ENCODE data around the gene PRR13. TPM values are rescaled to one million over a fixed set of nuclear protein-coding genes. Genes with fewer than 3 reads are reported as not detected.
"Not testable (repeated sequence)": the region's sequence is repeated elsewhere in the genome, so short reads cannot be mapped to it uniquely, and the experiment has no call there.

Gene PRR13, protein sequence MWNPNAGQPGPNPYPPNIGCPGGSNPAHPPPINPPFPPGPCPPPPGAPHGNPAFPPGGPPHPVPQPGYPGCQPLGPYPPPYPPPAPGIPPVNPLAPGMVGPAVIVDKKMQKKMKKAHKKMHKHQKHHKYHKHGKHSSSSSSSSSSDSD
- total RNA-seq, result 100 to 1,000 TPM; 447 to 662 TPM
- long read RNA-seq, transcript PRR13-209 (4 exons, 625 nt), result minor isoform, 16 of 140 reads
- long read RNA-seq, transcript PRR13-202 (4 exons, 1,229 nt), result major isoform, 89 of 140 reads
- long read RNA-seq, partial matches to known transcripts, result 20 of 140 reads
- long read RNA-seq, other reads (novel, unspliced or antisense), result 7 of 140 reads

- peak; percentile 99 to 100 for DNase-seq
- ATAC-seq, result peak; percentile 84
- intact Hi-C loops (cut with DNase I, micrococcal nuclease), result no loop called here
These were observed at the start of gene PRR13 for GRCh38 chr12:53441040-53441833. Gene PRR13 (plus strand): TSS chr12:53441734. CDS start chr12:53442715, 981 bp downstream.

- ATAC-seq (no peak), DNase-seq (no peak)
- intact Hi-C loops (cut with DNase I, micrococcal nuclease), result no loop called here
These were observed 41.6 kb upstream of the PRR13 start for GRCh38 chr12:53399896-53400295.

GRCh38 chr12:53402351-53402750, 39.2 kb upstream of the PRR13 start:
- intact Hi-C loops (cut with DNase I, micrococcal nuclease); DNase-seq; ATAC-seq: not testable (repeated sequence)

GRCh38 chr12:53402871-53403270, 38.7 kb upstream of the PRR13 start:
- DNase-seq (no peak), ATAC-seq (no peak)
- intact Hi-C loops (cut with DNase I, micrococcal nuclease), result no loop called here

DNA sequence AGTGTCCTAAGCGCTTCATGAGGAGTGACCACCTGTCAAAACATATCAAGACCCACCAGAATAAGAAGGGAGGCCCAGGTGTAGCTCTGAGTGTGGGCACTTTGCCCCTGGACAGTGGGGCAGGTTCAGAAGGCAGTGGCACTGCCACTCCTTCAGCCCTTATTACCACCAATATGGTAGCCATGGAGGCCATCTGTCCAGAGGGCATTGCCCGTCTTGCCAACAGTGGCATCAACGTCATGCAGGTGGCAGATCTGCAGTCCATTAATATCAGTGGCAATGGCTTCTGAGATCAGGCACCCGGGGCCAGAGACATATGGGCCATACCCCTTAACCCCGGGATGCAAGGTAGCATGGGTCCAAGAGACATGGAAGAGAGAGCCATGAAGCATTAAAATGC, 30.6 kb upstream of the PRR13 start:
- ATAC-seq, result no peak
- no peak for DNase-seq
- intact Hi-C loops (cut with DNase I, micrococcal nuclease), result no loop called here

GRCh38 chr12:53413485-53414204, 27.9 kb upstream of the PRR13 start:
- ATAC-seq, result no peak
- no peak for DNase-seq
- intact Hi-C loops (cut with DNase I, micrococcal nuclease), result no loop called here

GRCh38 chr12:53414756-53415417, 26.6 kb upstream of the PRR13 start:
- no peak for DNase-seq
- ATAC-seq, result no peak
- intact Hi-C loops (cut with DNase I, micrococcal nuclease), result no loop called here

DNA sequence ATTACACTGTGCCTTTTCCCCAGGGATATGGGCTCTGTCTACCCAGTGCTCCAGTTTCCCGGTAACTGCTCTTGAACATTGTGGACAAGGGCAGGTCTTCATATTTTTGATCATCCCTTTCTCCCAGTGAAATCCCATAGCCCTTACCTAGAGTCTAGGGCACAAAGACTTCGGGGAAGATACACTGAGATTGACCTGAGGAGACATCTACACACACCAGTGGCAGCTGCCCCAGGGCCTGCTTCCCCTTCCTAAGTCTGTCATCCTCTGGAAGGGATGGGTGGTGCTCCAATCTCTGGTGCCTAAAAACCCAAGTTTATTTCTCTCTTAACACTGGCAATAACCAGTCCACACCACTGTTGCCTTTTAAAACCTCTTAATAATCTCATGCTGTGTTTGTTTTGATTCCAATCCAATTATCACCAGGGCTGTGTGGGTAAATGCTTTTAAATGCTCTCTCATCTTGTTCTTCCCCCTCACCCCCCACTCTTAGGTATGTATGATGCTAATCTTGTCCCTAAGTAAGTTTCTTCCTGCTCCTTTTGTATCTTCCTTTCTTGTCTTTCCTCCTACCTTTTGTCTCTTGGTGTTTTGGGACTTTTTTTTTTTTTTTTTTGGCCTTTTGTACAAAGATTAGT, 25.7 kb upstream of the PRR13 start:
- ATAC-seq; intact Hi-C loops (cut with DNase I, micrococcal nuclease); DNase-seq: not testable (repeated sequence)

DNA sequence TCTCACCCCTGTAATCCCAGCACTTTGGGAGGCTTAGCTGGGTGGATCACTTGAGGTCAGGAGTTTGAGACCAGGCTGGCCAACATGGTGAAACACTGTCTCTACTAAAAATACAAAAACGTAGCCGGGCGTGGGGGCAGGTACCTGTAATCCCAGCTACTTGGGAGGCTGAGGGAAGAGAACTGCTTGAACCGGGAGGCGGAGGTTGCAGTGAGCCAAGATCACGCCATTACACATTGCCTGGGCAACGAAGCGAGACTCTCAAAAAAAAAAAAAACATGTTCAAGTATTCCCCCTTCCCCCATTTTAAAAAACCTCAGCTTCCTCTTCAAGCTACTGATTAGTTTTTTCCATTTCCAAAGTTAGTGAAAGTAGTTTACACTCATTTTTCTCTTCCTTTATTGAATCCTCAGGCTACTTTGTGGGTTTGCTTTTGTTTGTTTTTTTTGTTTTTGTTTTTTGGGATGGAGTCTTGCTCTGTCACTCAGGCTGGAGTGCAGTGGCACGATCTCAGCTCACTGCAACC, 24.2 kb upstream of the PRR13 start:
- ATAC-seq; DNase-seq; intact Hi-C loops (cut with DNase I, micrococcal nuclease): not testable (repeated sequence)

- intact Hi-C loops (cut with DNase I, micrococcal nuclease), result no loop called here
- DNase-seq (no peak), ATAC-seq (no peak)
These were observed 23.3 kb upstream of the PRR13 start for GRCh38 chr12:53418221-53418620.

DNA sequence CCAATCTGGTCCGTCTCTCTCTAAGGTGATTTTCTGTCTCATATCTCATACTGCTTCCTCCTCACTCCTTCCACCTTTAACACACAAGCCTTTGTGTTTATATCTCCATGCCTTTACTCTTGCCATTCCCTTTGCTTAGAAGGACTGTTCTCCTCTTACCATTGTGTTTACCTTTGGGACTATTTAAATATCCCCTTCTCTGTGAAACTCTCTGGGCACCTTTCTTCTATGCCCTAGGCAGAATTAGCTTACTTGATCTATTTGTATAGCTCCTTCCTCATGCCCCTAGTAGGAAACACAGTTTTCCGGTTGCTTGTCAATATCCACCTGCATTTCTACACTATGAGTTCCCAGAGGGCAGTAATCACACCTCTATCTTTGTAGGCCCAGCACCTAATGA, 21.8 kb upstream of the PRR13 start:
- peak; percentile 27 for ATAC-seq
- DNase-seq, result no peak
- intact Hi-C loops (cut with DNase I, micrococcal nuclease), result loop anchor here (2.0 to 5.0 kb wide), 2 partner anchors 67 kb away; no protein-coding TSS in a partner anchor

DNA sequence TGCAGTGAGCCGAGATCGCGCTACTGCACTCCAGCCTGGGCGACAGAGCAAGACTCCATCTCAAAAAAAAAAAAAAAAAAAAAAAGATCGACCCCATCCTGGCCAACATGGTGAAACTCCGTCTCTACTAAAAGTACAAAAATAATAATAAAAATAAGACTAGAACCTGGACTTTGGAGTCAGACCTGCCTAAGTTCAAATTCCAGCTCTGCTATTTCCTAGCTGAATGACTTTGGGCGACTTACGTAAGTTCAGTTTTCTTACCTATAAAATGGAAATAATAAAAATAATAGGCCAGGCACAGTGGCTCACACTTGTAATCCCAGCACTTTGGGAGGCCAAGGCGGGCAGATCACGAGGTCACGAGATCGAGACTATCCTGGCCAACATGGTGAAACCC, 19.3 kb upstream of the PRR13 start:
- not testable (repeated sequence) for DNase-seq
- peak; percentile 24 for ATAC-seq
- intact Hi-C loops (cut with DNase I, micrococcal nuclease), result loop anchor here in 1 of 2 donors (5.0 kb wide), 1 partner anchor 70 kb away; no protein-coding TSS in a partner anchor

DNA sequence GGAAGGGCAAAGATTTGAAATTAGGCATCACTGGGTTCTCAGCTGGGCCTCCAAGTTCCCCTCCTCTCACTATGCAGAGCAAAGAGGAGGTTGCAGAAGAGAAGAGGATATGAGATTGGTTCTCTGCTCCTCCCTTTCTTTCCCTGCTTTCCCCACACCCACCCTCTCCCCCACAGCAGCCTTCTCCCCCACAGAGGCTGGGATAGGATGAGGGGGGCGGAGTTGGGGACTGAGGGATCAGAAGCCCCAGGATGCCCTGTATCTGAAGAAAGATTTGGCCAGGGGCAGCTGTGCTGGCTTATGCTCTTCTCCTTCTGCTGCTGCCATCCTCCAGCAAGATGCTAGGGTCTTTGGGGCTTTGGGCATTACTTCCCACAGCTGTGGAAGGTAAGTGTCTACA, 17.9 kb upstream of the PRR13 start, which contains the start of gene AMHR2:
Gene AMHR2, plus strand, starts transcription at position 259 of the 400 bp plus-strand sequence. Its CDS starts 80 bp downstream, at position 339.
- intact Hi-C loops (cut with DNase I, micrococcal nuclease), result loop anchor here in 1 of 2 donors (5.0 kb wide), 1 partner anchor 71 kb away; no protein-coding TSS in a partner anchor
- no peak for DNase-seq

GRCh38 chr12:53424626-53425514, 16.7 kb upstream of the PRR13 start:
- intact Hi-C loops (cut with DNase I, micrococcal nuclease), result loop anchor here in 1 of 2 donors (5.0 kb wide), 1 partner anchor 73 kb away; no protein-coding TSS in a partner anchor
- DNase-seq, result no peak
- ATAC-seq, result no peak

More for the DNA sequence above, 17.9 kb upstream of the PRR13 start, which contains the start of gene AMHR2:
- ATAC-seq, result no peak

- intact Hi-C loops (cut with DNase I, micrococcal nuclease), result no loop called here
- no peak for DNase-seq
- no peak for ATAC-seq
These were observed 15.9 kb upstream of the PRR13 start for GRCh38 chr12:53425515-53426150.

DNA sequence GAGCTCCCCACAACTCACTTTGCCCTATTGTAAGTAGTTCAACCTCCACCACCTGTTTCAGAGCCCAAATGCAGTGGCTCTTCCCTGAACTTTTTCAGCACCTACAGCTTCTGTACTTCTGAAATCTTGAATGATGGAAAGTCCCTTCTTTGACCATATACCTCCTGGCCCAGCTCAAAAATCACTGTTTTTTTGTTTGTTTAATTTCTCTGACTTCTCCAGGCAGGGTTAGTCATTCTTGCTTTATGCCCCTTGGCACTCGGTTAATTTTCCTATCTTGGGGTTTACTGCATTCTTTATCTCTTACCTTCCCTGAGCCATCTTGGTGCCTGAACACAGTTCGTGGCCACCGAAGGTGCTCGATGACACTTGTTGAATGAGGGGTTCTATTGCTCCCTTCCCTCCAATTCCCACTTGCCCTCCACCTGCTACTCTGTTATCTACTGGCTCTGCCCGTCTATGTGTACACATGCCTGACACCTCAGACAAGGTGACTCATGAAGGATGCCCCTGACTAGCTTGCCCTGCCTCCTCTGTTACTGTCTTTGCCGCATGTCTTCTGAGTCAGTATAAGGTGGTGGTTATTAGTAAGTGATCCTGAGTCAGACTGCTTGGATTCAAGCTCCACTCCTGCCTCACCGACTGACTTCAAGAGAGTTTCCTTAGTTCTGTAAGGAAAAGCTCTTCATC, 13.5 kb upstream of the PRR13 start:
- ATAC-seq (peak; percentile 82), DNase-seq (no peak)
- intact Hi-C loops (cut with DNase I, micrococcal nuclease), result no loop called here
